Urinary bladder (tissue), 2 donors: ENCODE results near the gene C7orf57. TPM values are rescaled to one million over a fixed set of nuclear protein-coding genes. Genes with fewer than 3 reads are reported as not detected.

Source experiments
- polyA plus RNA-seq: library from polyadenylated mRNA; stranded (reverse); fragments of 200-250 nt; gene quantifications from one replicate; pipeline ENCODE4 v1.2.3, GENCODE V29; 2013
- total RNA-seq: library from RNA; depleted of rRNA; stranded (reverse); fragments of >200 nt; gene quantifications from one replicate; pipeline ENCODE4 v1.2.3, GENCODE V29; 2014
- donor health status: healthy.

C7orf57 gene
- total and polyA plus RNA-seq, 2 donors: 0.21 TPM; not detected in 1

Other genes with a start within 250 kb of the C7orf57 start
- gene PKD1L1, start 87.1 kb upstream of the C7orf57 start, total RNA-seq: 1.3 TPM
- 0.19 TPM for gene PKD1L1, start 87.1 kb upstream of the C7orf57 start, polyA plus RNA-seq
- 16.8 TPM for gene HUS1, start 55.9 kb upstream of the C7orf57 start, total RNA-seq
- 9.2 TPM for gene HUS1, start 55.9 kb upstream of the C7orf57 start, polyA plus RNA-seq
- gene SUN3, start 6.4 kb upstream of the C7orf57 start, total RNA-seq: not detected
- not detected for gene SUN3, start 6.4 kb upstream of the C7orf57 start, polyA plus RNA-seq
- 2.4 TPM for gene UPP1, start 53.7 kb downstream of the C7orf57 start, total RNA-seq
- gene UPP1, start 53.7 kb downstream of the C7orf57 start, polyA plus RNA-seq: 29.5 TPM
- 2.0 TPM for gene ABCA13, start 135.9 kb downstream of the C7orf57 start, total RNA-seq
- gene ABCA13, start 135.9 kb downstream of the C7orf57 start, polyA plus RNA-seq: 0.22 TPM